GM18502 (cell line): ENCODE results near the gene IGF2BP2.
A peak's percentile ranks its signal among the peaks of the same experiment; 100 is the strongest.
"Not testable (repeated sequence)": the region's sequence is repeated elsewhere in the genome, so short reads cannot be mapped to it uniquely, and the experiment has no call there.

Experiments used
- ATAC-seq: cut with Tn5 transposase; IDR thresholded peaks from one replicate; pipeline ENCODE4 v1.9.1; 2021; ENCODE audit warnings: mild to moderate bottlenecking; ENCODE audit not compliant: unreplicated experiment, poor library complexity

The IGF2BP2 gene

GRCh38 chr3:185838417-185838989 is 13.7 kb upstream of the IGF2BP2 start:
- ATAC-seq = not testable (repeated sequence)

DNA sequence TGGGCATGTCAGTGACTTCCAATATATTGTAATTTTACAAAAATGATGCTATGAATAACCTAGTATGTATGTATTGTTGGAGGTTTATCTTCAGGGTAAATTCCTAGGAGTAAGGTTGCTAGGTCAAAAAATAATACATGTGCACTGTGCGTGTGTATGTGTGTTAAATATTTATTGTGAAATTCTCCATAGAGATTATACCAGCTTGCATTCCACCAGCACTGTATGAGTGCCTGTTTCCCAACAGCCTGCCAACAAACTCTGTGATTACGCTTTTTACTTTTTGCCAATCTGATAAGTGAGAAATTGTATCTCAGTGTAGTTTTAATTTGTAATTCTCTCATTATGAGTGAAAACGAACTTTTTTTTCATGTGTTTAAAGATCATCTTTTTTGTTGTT is 12.6 kb upstream of the IGF2BP2 start:
- ATAC-seq = no peak

DNA sequence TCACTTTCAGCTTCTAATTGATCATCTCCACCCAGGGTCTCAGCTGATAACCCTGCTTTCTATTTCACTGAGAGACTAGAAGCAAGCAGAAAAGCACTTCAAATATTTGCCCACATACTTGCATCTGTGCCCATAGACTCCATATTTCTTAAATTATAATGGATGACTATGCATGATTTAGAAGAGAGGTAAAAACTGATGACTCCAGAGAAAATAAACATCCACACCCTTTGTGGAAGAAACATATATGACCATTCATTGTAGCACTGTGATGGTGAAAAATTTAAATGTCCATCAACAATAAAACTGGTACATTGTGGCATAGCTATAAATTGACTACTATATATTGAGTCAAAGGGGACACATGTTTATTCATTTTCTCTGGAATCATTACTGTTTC is 7.1 kb upstream of the IGF2BP2 start:
- no peak for ATAC-seq

DNA sequence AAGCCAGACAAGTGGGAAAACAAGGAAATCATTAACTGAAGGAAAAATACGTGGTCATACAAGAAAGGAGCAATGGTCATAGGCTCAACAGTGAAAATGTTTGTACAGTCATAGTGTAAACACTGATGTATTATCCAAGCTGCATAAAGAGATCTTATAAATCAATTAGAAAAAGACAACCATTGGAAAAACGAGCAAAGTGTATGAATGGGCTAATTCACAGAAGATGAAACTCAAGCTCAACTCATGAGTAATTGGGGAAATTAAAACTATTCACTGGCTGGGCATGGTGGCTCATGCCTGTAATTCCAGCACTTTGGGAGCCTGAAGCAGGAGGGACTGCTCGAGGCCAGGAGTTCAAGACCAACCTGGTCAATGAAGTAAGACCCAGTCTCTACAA is 6.4 kb upstream of the IGF2BP2 start:
- no peak for ATAC-seq

DNA sequence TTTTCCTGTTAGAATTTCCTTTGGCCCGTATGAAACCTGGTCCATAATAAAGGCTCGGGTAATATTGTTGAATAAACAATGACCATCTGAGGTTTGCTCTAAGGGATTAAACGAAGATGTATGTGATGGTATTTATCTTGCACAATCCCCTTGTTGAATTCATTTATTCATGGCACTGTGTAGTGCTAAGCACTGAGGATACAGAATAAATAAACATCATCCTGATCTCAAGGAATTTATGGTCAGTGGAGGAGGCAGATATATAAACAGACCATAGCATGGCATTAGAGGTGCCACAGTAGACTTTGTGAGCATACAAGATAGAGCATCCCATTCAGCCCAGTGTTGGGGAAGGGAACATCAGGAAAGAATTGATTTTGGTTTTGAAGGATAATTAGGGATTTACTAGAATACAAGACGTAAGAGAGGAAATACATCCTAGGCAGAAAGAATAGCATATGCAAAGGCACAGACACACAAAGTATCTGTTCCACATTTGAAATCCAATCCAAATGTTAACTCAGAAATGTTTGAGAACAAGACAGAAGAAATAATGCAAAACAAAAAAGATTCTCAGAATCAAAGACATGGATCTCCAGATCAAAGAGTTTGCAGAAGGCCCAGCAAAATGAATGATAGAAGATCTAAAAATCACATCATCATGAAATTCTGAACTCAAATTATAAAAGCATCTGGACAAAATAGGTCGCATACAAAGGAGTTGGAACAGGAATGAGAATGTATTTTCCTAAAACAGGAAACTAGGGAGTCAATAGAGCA is 5.4 kb upstream of the IGF2BP2 start:
- no peak for ATAC-seq

GRCh38 chr3:185828755-185829154 is 3.9 kb upstream of the IGF2BP2 start:
- ATAC-seq = no peak

- no peak for ATAC-seq
Measured at GRCh38 chr3:185827595-185828344, 2.9 kb upstream of the IGF2BP2 start.

GRCh38 chr3:185825639-185826481 is 1.0 kb upstream of the IGF2BP2 start:
- peak; percentile 42 for ATAC-seq

- ATAC-seq = peak; percentile 18
Measured at GRCh38 chr3:185824051-185825005, 514 bp downstream of the IGF2BP2 start.

DNA sequence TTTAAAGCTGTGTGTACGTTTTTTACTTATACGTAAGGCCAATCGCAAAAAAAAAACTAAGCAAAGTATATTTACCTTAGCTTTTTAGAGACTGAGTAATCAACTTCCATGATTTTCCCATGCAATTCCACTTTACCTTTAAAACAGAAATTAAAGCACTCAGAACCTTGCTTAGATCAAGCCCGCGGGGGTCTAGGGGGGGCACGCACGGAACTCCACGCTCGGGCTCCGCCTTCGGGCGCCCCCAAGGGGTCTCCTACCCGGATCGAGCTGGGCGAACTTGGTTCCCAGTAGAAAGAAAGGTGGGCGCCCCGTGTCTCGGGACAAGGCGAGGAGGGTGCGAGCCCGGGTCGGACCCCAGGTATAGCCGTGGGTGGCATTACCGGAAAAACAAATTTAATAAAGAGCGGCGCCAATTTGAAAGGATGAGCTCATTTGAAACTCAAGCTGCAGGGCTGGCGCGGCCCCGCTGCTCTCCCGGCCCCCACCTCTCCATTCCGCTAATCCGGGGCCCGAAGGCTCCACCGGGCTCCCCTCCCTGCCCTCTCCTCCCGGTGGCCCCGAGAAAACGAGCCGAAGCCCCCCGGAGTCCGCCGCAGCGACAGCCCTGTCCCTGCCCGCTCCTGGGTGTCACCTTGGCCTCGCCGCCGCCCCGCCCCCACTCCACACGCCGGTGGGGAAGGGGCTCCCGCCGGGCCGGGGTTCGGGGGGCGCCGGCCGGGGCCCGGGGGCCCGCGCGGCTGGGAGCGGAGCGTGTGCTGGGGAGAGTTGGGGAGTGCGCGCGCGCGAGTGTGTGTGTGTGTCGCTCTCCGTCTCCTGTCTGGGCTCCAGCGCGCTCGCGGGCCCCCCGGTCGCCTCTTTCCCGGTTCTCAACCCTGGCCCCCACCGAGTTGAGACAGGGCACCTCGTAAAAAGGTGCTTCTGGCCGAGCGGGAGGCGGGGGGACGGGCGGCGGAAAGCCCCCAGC is 1.5 kb downstream of the IGF2BP2 start:
- no peak for ATAC-seq

DNA sequence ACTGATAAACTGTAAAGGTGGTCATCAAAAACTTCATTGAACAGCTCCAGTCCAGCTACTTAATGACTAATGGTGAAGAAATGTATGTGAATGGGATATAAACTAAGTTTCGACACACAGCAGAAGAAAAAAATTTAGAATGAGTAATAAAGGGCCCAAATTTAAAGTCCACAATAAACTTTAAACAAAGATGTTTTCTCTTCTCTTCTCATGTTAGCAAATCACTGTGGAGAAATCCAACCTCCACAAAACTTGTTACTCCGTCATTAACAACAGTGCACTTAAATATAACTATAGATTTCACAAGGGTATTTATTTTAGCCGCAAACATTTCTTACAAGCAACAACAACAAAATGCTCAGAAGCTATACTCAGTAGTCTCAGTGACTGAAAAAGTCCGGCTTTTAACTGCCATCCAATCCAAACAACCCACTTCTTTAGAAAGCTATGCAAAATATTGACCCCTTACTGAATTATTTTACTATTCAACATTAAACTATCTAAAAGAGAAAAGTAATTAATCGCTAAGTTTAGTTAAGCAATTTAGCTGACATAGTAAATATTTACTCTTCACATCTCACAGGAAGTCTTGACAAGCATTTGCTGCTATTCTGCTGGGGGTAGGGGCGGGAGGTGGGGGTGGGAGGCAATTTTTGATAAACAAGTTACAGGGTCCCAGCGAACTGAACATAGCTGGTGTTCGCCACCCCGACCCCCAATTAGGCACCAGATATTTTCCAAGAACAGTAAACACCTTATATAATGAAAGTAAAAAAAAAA is 2.4 kb downstream of the IGF2BP2 start:
- ATAC-seq = no peak

DNA sequence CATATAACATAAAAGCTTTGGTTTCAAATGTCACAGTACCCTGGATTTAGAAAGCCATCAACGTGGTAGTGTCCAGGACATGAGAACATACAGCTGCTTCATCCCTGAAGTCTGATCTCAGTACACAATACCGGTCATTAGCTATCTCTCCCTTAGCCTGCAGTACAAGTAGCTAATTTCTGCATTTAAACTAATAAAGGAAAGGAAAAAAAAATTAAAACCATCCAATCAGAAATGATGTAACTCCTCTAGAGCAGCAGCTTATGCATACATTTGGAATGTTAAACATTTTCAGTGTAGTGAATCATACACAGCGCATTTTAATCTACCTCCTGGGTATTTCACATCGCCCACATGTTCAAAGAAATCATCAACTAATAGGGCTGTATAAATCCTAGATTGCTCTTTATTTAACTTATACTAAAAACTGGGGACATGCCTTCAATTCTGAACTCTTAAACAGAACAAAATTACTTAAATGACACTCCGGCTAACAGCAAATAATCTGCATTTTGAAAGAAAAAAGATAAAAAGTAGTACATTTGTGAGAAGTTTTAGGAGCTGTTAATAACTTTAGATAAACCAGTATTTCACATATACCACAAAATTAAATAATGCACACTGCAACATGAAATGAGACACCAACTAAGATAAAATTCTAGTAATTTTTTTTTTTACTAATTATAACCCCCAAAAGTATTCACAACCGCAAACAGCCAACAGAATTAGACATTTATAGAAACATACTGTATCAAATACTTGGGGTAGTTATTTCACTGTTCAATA is 3.7 kb downstream of the IGF2BP2 start:
- ATAC-seq = no peak

DNA sequence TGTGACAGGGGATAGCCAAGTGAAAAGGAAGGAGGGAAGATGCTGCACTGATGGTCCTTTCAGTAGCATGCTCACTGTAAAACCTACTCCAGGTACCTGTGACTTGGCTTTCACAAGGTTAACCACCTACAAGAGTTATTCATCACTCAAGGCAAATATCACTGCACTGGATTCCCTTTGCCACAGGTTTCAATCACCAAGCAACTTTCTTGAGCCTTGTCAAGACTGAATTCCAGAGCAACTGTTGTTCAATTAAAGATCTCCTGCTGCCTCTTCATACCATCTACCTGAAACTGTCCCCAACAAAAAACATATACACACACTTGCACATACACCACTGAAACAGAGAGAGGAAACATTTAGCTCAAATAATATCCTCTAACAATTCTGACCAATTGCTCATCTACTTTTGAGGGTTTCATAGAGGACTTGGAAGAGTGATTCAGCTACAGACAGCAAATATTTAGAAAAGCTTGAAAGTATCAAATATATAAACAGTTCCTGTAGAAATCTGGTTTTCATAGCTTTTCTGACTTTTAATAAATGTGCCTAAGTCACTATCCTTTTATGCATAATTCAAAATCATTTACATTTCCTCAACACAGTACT is 6.5 kb downstream of the IGF2BP2 start:
- no peak for ATAC-seq

DNA sequence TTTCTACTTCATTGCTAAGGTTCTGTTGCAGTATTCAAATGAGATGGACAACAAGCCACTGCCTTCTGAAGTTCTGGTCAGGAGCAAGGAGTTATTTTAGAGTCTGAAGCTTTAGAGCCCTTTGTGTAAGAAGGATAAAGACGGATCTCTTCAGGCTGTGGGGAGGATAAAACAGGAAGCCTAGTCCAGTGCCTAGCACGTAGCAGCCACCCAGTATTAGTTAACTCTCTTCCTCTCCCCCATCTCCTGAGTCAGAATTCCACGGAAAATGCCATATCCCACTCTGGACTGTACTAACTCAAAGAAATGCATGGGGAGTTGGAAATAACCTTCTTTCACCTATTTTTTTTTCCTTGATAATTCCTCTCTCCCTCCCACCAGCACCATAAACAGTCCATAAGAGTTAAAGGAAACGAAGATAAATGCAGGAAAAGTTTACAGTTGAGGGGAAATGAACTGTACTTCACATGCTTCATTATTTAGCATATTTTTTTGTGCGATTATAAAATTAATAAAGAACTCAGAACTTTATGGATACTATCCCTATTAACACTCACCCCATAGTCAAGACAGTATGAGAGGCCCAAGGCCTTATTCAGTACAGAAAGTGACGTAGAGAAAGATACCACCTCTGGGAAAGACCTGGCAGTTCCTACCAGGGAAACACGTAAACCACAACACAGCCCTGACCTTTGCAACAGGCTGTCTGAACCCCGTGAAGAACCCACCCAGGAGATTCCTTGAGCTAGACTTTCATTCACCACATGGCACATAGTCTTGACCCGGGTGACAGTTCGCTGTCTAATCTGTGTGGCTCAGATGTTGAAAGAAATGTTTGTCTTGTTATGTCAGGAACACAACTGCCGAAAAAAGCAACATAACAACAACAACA is 9.2 kb downstream of the IGF2BP2 start:
- ATAC-seq = no peak

GRCh38 chr3:185813691-185814215 is 11.1 kb downstream of the IGF2BP2 start:
- ATAC-seq = no peak
